Activated naive CD8-positive, alpha-beta T cell treated with anti-CD3 and anti-CD28 coated beads for 36 hours (primary cell): ENCODE measurements around the gene LIN7C. TPM values are rescaled to one million over a fixed set of nuclear protein-coding genes. Genes with fewer than 3 reads are reported as not detected.
"Not testable (repeated sequence)": the region's sequence is repeated elsewhere in the genome, so short reads cannot be mapped to it uniquely, and the experiment has no call there.

Experiments used
- DNase-seq: peaks from one replicate; pipeline ENCODE4 v3.0.0; 2021
- H3K27ac Mint-ChIP-seq: one replicate; pipeline ENCODE4 v1.8.0; 2022; ENCODE audit warnings: mild to moderate bottlenecking, moderate library complexity, mixed read lengths
- H3K27me3 Mint-ChIP-seq: one replicate; pipeline ENCODE4 v1.8.0; 2022; ENCODE audit warnings: mild to moderate bottlenecking, mixed read lengths
- H3K36me3 Mint-ChIP-seq: one replicate; pipeline ENCODE4 v1.8.0; 2021; ENCODE audit warnings: mild to moderate bottlenecking, mixed read lengths
- H3K4me1 Mint-ChIP-seq: one replicate; pipeline ENCODE4 v1.8.0; 2021; ENCODE audit warnings: mixed read lengths
- H3K4me3 Mint-ChIP-seq: one replicate; pipeline ENCODE4 v1.8.0; 2022; ENCODE audit warnings: mild to moderate bottlenecking, moderate library complexity, mixed read lengths
- H3K9me3 Mint-ChIP-seq: one replicate; pipeline ENCODE4 v1.8.0; 2022; ENCODE audit warnings: mixed read lengths
- total RNA-seq, 2 experiments: library from RNA; stranded (reverse); gene quantifications; one replicate each; pipeline ENCODE4 v1.2.3, GENCODE V29; 2021

LIN7C gene
- total RNA-seq, 2 experiments from 2014 or later = 29.1 to 30.6 TPM

DNA sequence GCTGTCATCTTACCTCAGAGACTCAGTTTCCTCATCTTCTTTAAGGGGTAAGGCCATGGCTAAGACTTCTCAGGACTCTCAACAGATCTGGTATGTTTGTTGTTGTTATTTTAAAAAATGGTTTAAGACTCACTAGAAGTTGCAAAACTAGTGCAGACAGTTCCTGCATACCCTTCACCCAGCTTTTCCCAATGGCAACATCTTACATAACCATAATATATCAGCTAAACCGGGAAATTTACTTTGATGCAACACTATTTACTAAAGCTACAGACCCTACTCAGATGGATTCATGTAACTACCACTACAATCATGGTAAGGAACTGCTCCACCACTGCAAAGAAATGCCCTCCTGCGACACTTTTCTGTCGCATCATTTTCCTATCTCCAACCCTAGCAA, 54.4 kb downstream of the LIN7C start:
- Mint-ChIP-seq H3K36me3 (no peaks in the 10 kb centered on the region), H3K4me1 (no peaks in the 10 kb centered on the region), H3K4me3 (no peak overlapping the region), H3K27ac (no peak overlapping the region), H3K9me3 (peaks cover 2% of the 10 kb centered on the region), H3K27me3 (no peaks in the 10 kb centered on the region)
- DNase-seq = no peak

DNA sequence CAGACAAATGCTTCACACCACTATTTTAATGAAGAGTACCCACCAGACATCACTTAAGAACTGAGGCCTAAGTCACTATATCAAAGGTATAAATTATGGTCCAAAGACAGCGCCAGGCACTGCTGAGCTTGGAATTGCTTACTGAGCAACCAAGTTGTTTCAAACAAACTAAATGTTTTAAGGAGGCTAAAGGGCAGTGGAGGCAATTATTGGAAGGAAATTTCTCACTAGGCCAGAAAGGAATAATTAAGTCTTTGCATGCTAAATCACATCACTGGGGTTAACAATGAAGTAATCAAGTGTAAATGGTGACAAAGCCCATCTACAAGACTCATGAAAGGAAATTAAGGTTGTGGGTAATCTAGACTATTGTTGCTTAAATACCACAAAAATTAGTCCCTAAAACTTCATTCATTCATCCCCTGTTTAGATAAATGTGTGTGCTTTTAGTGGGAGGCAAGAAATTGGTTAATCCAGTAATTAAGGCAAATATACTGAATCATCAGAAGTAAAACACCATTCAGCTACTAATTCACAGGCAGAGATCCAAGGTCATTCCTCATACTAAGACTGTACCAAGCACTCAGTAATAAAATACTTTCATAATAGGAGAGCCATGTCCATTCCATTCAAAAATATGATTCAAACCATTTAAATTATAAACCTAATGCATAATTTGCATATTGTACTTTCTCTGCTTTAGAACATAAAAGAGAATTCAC, 55.2 kb downstream of the LIN7C start:
- Mint-ChIP-seq H3K4me1 (no peaks in the 10 kb centered on the region), H3K27ac (no peak overlapping the region), H3K9me3 (peaks cover 2% of the 10 kb centered on the region), H3K36me3 (no peaks in the 10 kb centered on the region), H3K4me3 (no peak overlapping the region), H3K27me3 (no peaks in the 10 kb centered on the region)
- no peak for DNase-seq

GRCh38 chr11:27448184-27448540, 58.4 kb downstream of the LIN7C start:
- not testable (repeated sequence) for H3K27me3 Mint-ChIP-seq, H3K4me3 Mint-ChIP-seq, H3K4me1 Mint-ChIP-seq, H3K9me3 Mint-ChIP-seq, DNase-seq, H3K36me3 Mint-ChIP-seq, H3K27ac Mint-ChIP-seq

GRCh38 chr11:27447288-27448183, 59.0 kb downstream of the LIN7C start:
- Mint-ChIP-seq H3K4me3 (no peak overlapping the region), H3K9me3 (no peaks in the 10 kb centered on the region), H3K36me3 (no peaks in the 10 kb centered on the region), H3K27ac (no peak overlapping the region), H3K4me1 (no peaks in the 10 kb centered on the region), H3K27me3 (peaks cover 3% of the 10 kb centered on the region)
- DNase-seq = no peak

GRCh38 chr11:27445625-27446024, 60.9 kb downstream of the LIN7C start:
- Mint-ChIP-seq H3K4me1 (no peaks in the 10 kb centered on the region), H3K27ac (no peak overlapping the region), H3K4me3 (no peak overlapping the region), H3K9me3 (no peaks in the 10 kb centered on the region), H3K27me3 (peaks cover 9% of the 10 kb centered on the region), H3K36me3 (no peaks in the 10 kb centered on the region)
- DNase-seq = no peak

DNA sequence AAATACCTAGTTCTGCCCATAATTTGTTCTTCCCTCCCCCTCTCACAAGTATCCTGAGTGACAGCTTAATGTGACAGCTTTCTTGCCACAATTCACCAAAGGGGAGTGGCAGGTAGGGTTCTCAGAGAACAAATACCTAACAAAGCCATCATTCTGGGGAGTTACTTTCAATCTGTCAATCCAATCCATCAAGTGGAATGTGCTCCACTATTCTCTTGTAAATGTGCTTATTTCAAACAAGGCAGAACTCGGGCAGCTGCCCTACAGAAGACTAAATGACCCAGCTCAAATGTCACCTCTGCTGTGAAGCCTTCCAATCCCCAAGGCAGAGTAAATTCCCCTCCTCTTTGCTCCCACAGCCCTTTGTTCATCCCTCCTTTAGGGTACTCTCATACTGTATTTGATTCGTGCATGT, 61.8 kb downstream of the LIN7C start:
- no peak overlapping the region for H3K4me3 Mint-ChIP-seq
- H3K27ac Mint-ChIP-seq = no peak overlapping the region
- H3K27me3 Mint-ChIP-seq = peaks cover 9% of the 10 kb centered on the region
- no peaks in the 10 kb centered on the region for H3K4me1 Mint-ChIP-seq
- H3K9me3 Mint-ChIP-seq = no peaks in the 10 kb centered on the region
- no peak for DNase-seq
- H3K36me3 Mint-ChIP-seq = no peaks in the 10 kb centered on the region

Other genes with a start within 250 kb of the LIN7C start
- gene CCDC34, start 143.6 kb downstream of the LIN7C start, total RNA-seq = 10 to 100 TPM; 27.9 to 35.1 TPM
- gene LGR4, start 34.0 kb downstream of the LIN7C start, total RNA-seq = under 1 TPM; 0.06 to 0.08 TPM
- gene BDNF, start 193.7 kb upstream of the LIN7C start, total RNA-seq = not detected